PC-9 (cell line): ENCODE measurements around the gene ZNRD2.

Source experiments
- CTCF ChIP-seq: fragments of 200-600 bp; sonication (generic); conservative IDR thresholded peaks from 2 replicates; pipeline ENCODE4 v1.6.1; 2017; ENCODE audit warnings: mixed run types, antibody characterized with exemption, mild to moderate bottlenecking, moderate library complexity
- EZH2 ChIP-seq: fragments of 200-600 bp; sonication (generic); IDR thresholded peaks from 2 replicates; pipeline ENCODE4 v1.8.0; 2017; ENCODE audit warnings: antibody characterized with exemption, low read depth

GRCh38 chr11:65611028-65611757 lies 40.9 kb downstream of the ZNRD2 start:
- TF ChIP-seq CTCF, result no peak
- TF ChIP-seq EZH2, result no peak
